ENCODE measurements around the gene ZSCAN22.

Gene ZSCAN22

GRCh38 chr19:58355908-58356765, 29.3 kb downstream of the ZSCAN22 start:
- Histone ChIP-seq H3K4me1 (ENCODE audit: insufficient read depth, poor library complexity, severe bottlenecking) (no peaks in the 10 kb centered on the region), H3K36me3 (ENCODE audit: low read depth) (no peaks in the 10 kb centered on the region), H3K4me3 (ENCODE audit: severe bottlenecking) (no peak overlapping the region), H3K27me3 (ENCODE audit: insufficient read depth, poor library complexity, severe bottlenecking) (no peaks in the 10 kb centered on the region), H3K9me3 (ENCODE audit: severe bottlenecking) (no peaks in the 10 kb centered on the region), H3K27ac (ENCODE audit: poor library complexity, severe bottlenecking) (no peak overlapping the region)
- no peak for TF ChIP-seq CTCF (IDR thresholded peaks at IDR 0.05; ENCODE audit: poor library complexity, severe bottlenecking)
- DNase-seq (ENCODE audit: low spot score) = no peak
- ATAC-seq (ENCODE audit: low read depth) = no peak

GRCh38 chr19:58356766-58357480, 30.1 kb downstream of the ZSCAN22 start:
- TF ChIP-seq CTCF (IDR thresholded peaks at IDR 0.05; ENCODE audit: poor library complexity, severe bottlenecking) = no peak
- Histone ChIP-seq H3K9me3 (ENCODE audit: severe bottlenecking) (no peaks in the 10 kb centered on the region), H3K36me3 (ENCODE audit: low read depth) (no peaks in the 10 kb centered on the region), H3K27ac (ENCODE audit: poor library complexity, severe bottlenecking) (no peak overlapping the region), H3K27me3 (ENCODE audit: insufficient read depth, poor library complexity, severe bottlenecking) (no peaks in the 10 kb centered on the region), H3K4me1 (ENCODE audit: insufficient read depth, poor library complexity, severe bottlenecking) (no peaks in the 10 kb centered on the region), H3K4me3 (ENCODE audit: severe bottlenecking) (no peak overlapping the region)
- ATAC-seq (ENCODE audit: low read depth) (no peak), DNase-seq (ENCODE audit: low spot score) (no peak)

- H3K36me3 ChIP-seq (ENCODE audit: low read depth) = no peaks in the 10 kb centered on the region
- H3K4me3 ChIP-seq (ENCODE audit: severe bottlenecking) = no peak overlapping the region
- ATAC-seq (ENCODE audit: low read depth) (no peak), DNase-seq (ENCODE audit: low spot score) (no peak)
- TF ChIP-seq CTCF (IDR thresholded peaks at IDR 0.05; ENCODE audit: poor library complexity, severe bottlenecking) = no peak
- H3K4me1 ChIP-seq (ENCODE audit: insufficient read depth, poor library complexity, severe bottlenecking) = no peaks in the 10 kb centered on the region
- no peaks in the 10 kb centered on the region for H3K27me3 ChIP-seq (ENCODE audit: insufficient read depth, poor library complexity, severe bottlenecking)
- H3K9me3 ChIP-seq (ENCODE audit: severe bottlenecking) = no peaks in the 10 kb centered on the region
- H3K27ac ChIP-seq (ENCODE audit: poor library complexity, severe bottlenecking) = no peak overlapping the region
Measured at GRCh38 chr19:58357481-58358145, 30.8 kb downstream of the ZSCAN22 start.

- peak overlapping the region; percentile 47 for H3K4me3 ChIP-seq (ENCODE audit: severe bottlenecking)
- no peaks in the 10 kb centered on the region for H3K9me3 ChIP-seq (ENCODE audit: severe bottlenecking)
- no peaks in the 10 kb centered on the region for H3K4me1 ChIP-seq (ENCODE audit: insufficient read depth, poor library complexity, severe bottlenecking)
- DNase-seq (ENCODE audit: low spot score) (no peak), ATAC-seq (ENCODE audit: low read depth) (peak; percentile 5)
- H3K27me3 ChIP-seq (ENCODE audit: insufficient read depth, poor library complexity, severe bottlenecking) = no peaks in the 10 kb centered on the region
- no peak for TF ChIP-seq CTCF (IDR thresholded peaks at IDR 0.05; ENCODE audit: poor library complexity, severe bottlenecking)
- no peaks in the 10 kb centered on the region for H3K36me3 ChIP-seq (ENCODE audit: low read depth)
- H3K27ac ChIP-seq (ENCODE audit: poor library complexity, severe bottlenecking) = peak overlapping the region; percentile 74
Measured at GRCh38 chr19:58361900-58362271, 35.1 kb downstream of the ZSCAN22 start.
